Hepatocyte (in vitro differentiated cells): Measurements from ENCODE around the gene TMA7. TPM values are rescaled to one million over a fixed set of nuclear protein-coding genes. Genes with fewer than 3 reads are reported as not detected.

Source experiments
- DNase-seq: peaks from one replicate; pipeline ENCODE4 v3.0.0-alpha.2; 2016; ENCODE audit warnings: low spot score
- H2AFZ ChIP-seq: fragments of 200-600 bp; sonication (generic); 2 replicates; pipeline ENCODE4 v1.6.0; 2016; ENCODE audit warnings: antibody characterized with exemption, mild to moderate bottlenecking
- H3K27ac ChIP-seq: fragments of 200-600 bp; sonication (generic); 2 replicates; pipeline ENCODE4 v1.5.1; 2016; ENCODE audit warnings: mild to moderate bottlenecking
- H3K27me3 ChIP-seq: fragments of 200-600 bp; sonication (generic); 2 replicates; pipeline ENCODE4 v1.6.1; 2016
- H3K36me3 ChIP-seq: fragments of 200-600 bp; sonication (generic); replicated peaks from 2 replicates; pipeline ENCODE4 v1.5.1; 2016; ENCODE audit warnings: low read depth; ENCODE audit not compliant: insufficient read depth
- H3K4me1 ChIP-seq: fragments of 200-600 bp; sonication (generic); 2 replicates; pipeline ENCODE4 v1.5.1; 2016; ENCODE audit warnings: mild to moderate bottlenecking, moderate library complexity; ENCODE audit not compliant: insufficient read depth
- H3K4me2 ChIP-seq: fragments of 200-600 bp; sonication (generic); 2 replicates; pipeline ENCODE4 v1.6.0; 2016
- H3K4me3 ChIP-seq: fragments of 200-600 bp; sonication (generic); 2 replicates; pipeline ENCODE4 v1.5.1; 2016; ENCODE audit warnings: mild to moderate bottlenecking
- H3K79me2 ChIP-seq: fragments of 200-600 bp; sonication (generic); 2 replicates; pipeline ENCODE4 v1.6.0; 2017; ENCODE audit warnings: mild to moderate bottlenecking
- H3K9me2 ChIP-seq: fragments of 200-600 bp; sonication (generic); replicated peaks from 2 replicates; pipeline ENCODE4 v1.6.0; 2017; ENCODE audit warnings: mild to moderate bottlenecking; ENCODE audit not compliant: insufficient read depth
- H3K9me3 ChIP-seq: fragments of 200-600 bp; sonication (generic); 2 replicates; pipeline ENCODE4 v1.5.1; 2016; ENCODE audit warnings: low read depth, mild to moderate bottlenecking
- H4K20me1 ChIP-seq: fragments of 200-600 bp; sonication (generic); 2 replicates; pipeline ENCODE4 v1.6.0; 2016; ENCODE audit warnings: mild to moderate bottlenecking; ENCODE audit not compliant: insufficient read depth, poor library complexity, severe bottlenecking
- CTCF ChIP-seq: fragments of 200-600 bp; sonication (generic); IDR thresholded peaks from 2 replicates; pipeline ENCODE4 v1.5.1; 2016; ENCODE audit warnings: antibody characterized with exemption, mild to moderate bottlenecking; ENCODE audit not compliant: poor library complexity
- EZH2 ChIP-seq: fragments of 200-600 bp; sonication (generic); IDR thresholded peaks from 2 replicates; pipeline ENCODE4 v1.6.1; 2016; ENCODE audit warnings: antibody characterized with exemption, mild to moderate bottlenecking, borderline replicate concordance
- EZH2phosphoT487 ChIP-seq: fragments of 200-600 bp; sonication (generic); IDR thresholded peaks from one replicate; pipeline ENCODE4 v1.6.1; 2018; ENCODE audit warnings: antibody characterized with exemption, mild to moderate bottlenecking, low read depth, moderate library complexity; ENCODE audit not compliant: unreplicated experiment, severe bottlenecking
- WGBS: methylation state at CpG from one replicate; pipeline ENCODE4 v1.1.6; 2016; ENCODE audit warnings: low lambda C conversion rate; ENCODE audit errors: missing lambda C conversion rate; 5-methylcytosine and 5-hydroxymethylcytosine counted together
- polyA plus RNA-seq: library from polyadenylated mRNA; unstranded; fragments of >200 nt; fragmentation: Nextera tagmentation; extraction: Ambion mirVana; gene quantifications from 2 replicates; pipeline ENCODE4 v1.2.1, GENCODE V29; 2016
- total RNA-seq: library from RNA; depleted of rRNA; stranded (reverse); fragments of >200 nt; gene quantifications from 2 replicates; pipeline ENCODE4 v1.2.3, GENCODE V29; 2014

TMA7 gene
- total and polyA plus RNA-seq, 2 experiments from 2014 or later: 381 to 503 TPM

- DNase-seq: no peak
- H3K9me3 ChIP-seq: no peaks in the 10 kb centered on the region
- peak overlapping the region; percentile 99 for H3K27ac ChIP-seq
- no peaks in the 10 kb centered on the region for H3K27me3 ChIP-seq
- WGBS: 93% methylated on average over 9 of the region's 9 CpGs
- peaks cover 42% of the 10 kb centered on the region for H3K79me2 ChIP-seq
- no peak overlapping the region for H3K4me2 ChIP-seq
- peaks cover 35% of the 10 kb centered on the region for H3K4me1 ChIP-seq
- no peak overlapping the region for H3K4me3 ChIP-seq
- no peaks in the 10 kb centered on the region for H3K9me2 ChIP-seq
- no peak overlapping the region for H2AFZ ChIP-seq
- H3K36me3 ChIP-seq: no peaks in the 10 kb centered on the region
- no peak for TF ChIP-seq EZH2
- TF ChIP-seq EZH2phosphoT487: no peak
- TF ChIP-seq CTCF: no peak
- no peaks in the 10 kb centered on the region for H4K20me1 ChIP-seq
Observed at GRCh38 chr3:48467110-48467454, 27.0 kb downstream of the TMA7 start.

GRCh38 chr3:48467473-48468267 is 27.6 kb downstream of the TMA7 start:
- DNase-seq: no peak
- Histone ChIP-seq H3K4me3 (no peak overlapping the region), H3K27ac (peak overlapping the region; percentile 99), H3K4me1 (peaks cover 39% of the 10 kb centered on the region), H3K4me2 (no peak overlapping the region), H3K27me3 (no peaks in the 10 kb centered on the region), H2AFZ (no peak overlapping the region), H3K79me2 (peaks cover 47% of the 10 kb centered on the region), H3K36me3 (no peaks in the 10 kb centered on the region), H3K9me3 (no peaks in the 10 kb centered on the region), H3K9me2 (no peaks in the 10 kb centered on the region), H4K20me1 (no peaks in the 10 kb centered on the region)
- WGBS: 90% methylated on average over 7 of the region's 7 CpGs
- TF ChIP-seq CTCF (no peak), EZH2phosphoT487 (no peak), EZH2 (no peak)

- Histone ChIP-seq H3K4me1 (peaks cover 40% of the 10 kb centered on the region), H3K27ac (peak overlapping the region; percentile 34), H3K79me2 (peaks cover 47% of the 10 kb centered on the region), H3K9me2 (no peaks in the 10 kb centered on the region), H3K4me3 (no peak overlapping the region), H3K36me3 (no peaks in the 10 kb centered on the region), H3K4me2 (no peak overlapping the region), H4K20me1 (no peaks in the 10 kb centered on the region), H3K9me3 (no peaks in the 10 kb centered on the region), H3K27me3 (no peaks in the 10 kb centered on the region), H2AFZ (no peak overlapping the region)
- TF ChIP-seq EZH2phosphoT487 (no peak), EZH2 (no peak), CTCF (no peak)
- WGBS: 94% methylated on average over 8 of the region's 8 CpGs
- DNase-seq: no peak
Observed at GRCh38 chr3:48468329-48468731, 28.3 kb downstream of the TMA7 start.
